DLD1 (cell line): ENCODE measurements around the gene EPS15.
"Not testable (repeated sequence)": the region's sequence is repeated elsewhere in the genome, so short reads cannot be mapped to it uniquely, and the experiment has no call there.

Source experiments
- in situ Hi-C: cut with HindIII; loops from 2 replicates; pipeline ENCODE4 v1.10.0; 2017; ENCODE audit warnings: low sequenced_read_pairs

Gene EPS15

GRCh38 chr1:51392241-51392640, 126.8 kb downstream of the EPS15 start:
- in situ Hi-C loops, result no loop called here

DNA sequence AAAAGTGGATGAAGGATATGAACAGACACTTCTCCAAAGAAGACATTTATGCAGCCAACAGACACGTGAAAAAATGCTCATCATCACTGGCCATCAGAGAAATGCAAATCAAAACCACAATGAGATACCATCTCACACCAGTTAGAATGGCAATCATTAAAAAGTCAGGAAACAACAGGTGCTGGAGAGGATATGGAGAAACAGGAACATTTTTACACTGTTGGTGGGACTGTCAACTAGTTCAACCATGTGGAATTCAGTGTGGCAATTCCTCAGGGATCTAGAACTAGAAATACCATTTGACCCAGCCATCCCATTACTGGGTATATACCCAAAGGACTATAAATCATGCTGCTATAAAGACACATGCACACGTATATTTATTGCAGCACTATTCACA, 128.4 kb downstream of the EPS15 start:
- in situ Hi-C loops, result not testable (repeated sequence)

- in situ Hi-C loops, result not testable (repeated sequence)
These were observed 131.8 kb downstream of the EPS15 start for GRCh38 chr1:51387288-51387687.

- in situ Hi-C loops, result not testable (repeated sequence)
These were observed 132.8 kb downstream of the EPS15 start for GRCh38 chr1:51386259-51386658.

DNA sequence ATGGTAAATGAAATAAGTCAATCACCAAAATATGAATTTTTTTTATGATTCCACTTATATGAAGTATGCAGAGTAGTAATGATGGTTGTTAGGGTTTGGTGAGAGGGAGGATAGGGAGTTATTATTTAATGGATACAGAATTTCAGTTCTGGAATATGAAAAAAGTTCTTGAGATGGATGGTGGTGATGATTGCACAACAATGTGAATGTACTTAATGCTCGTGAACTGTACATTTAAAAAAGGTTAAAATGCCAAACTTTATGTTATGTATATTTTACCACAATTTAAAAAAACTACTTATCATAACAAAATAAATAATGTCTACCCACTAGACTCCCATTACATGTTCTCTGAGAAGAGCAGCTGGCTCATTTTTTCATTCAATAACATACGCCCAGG, 133.3 kb downstream of the EPS15 start:
- in situ Hi-C loops, result no loop called here

GRCh38 chr1:51381964-51382363, 137.1 kb downstream of the EPS15 start:
- in situ Hi-C loops, result no loop called here

- in situ Hi-C loops, result no loop called here
These were observed 138.1 kb downstream of the EPS15 start for GRCh38 chr1:51380936-51381335.

DNA sequence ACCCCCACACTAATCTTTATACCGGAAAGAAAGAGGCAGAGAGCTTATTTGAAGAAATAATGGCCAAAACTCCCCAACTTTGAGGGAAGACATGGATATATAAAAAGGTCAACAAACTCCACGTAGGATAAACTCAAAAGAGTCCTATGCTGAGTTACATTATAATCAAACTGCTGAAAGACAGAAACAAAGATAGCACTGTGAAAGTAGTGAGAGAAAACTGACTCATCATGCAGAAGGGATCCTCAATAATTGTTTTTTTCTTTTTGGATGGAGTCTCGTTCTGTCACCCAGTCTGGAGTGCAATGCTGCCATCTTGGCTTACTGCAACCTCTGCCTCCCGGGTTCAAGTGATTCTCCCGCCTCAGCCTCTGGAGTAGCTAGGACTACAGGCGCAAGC, 140.2 kb downstream of the EPS15 start:
- in situ Hi-C loops, result no loop called here

DNA sequence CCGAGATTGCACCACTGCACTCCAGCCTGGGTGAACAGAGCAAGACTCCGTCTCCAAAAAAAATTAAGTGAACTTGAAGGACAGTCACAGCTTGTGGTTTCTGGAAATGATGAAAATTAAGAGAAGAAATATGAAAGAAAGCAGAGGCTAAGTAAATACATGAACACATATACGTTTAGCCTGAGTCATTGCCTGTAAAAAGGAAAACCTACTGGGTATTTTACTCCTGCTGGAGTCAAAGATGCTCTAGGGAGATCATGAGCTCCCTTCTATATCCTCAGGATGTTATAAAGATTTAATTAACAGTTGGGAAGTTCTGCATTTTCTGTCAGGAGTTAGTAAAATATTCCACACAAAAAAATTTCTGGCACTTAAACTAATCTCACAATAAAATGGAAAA, 145.2 kb downstream of the EPS15 start:
- in situ Hi-C loops, result no loop called here

DNA sequence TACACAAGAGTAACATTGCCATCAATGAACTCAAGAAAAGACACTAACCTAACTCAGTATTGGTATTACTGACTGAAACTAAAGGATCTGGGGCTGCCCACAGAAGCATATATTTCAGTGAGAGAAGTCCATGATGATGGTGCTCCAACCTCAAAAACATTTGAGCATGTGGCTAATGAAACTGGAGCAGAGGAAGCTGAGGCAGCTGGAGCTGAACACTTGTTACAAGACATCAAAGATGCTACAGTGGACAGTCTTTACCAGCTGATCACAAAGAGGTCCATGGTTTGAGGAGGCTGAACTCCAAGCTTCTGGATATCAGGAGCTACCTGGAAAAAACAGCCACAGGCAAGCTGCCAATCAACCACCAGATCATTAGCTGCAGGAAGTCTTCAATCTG, 146.5 kb downstream of the EPS15 start:
- in situ Hi-C loops, result no loop called here

DNA sequence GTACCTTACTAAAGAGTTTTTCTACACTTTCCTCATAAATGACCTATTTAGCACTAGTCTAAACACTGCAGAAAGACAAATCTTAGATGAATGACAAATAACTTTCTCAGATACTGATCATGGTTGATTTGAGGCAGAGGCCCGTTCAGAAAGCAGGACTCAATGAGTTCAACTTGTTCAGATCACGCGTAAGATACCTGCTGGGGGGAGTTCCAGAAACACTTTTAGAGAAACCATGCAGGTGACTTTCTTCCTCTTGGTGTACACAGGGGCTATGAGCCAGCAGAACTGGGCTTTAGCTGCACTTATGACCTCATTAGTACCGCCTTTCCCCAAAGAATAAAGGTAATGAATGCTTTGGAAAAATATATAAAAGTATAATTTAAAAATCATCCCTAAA, 149.9 kb downstream of the EPS15 start:
- in situ Hi-C loops, result no loop called here

DNA sequence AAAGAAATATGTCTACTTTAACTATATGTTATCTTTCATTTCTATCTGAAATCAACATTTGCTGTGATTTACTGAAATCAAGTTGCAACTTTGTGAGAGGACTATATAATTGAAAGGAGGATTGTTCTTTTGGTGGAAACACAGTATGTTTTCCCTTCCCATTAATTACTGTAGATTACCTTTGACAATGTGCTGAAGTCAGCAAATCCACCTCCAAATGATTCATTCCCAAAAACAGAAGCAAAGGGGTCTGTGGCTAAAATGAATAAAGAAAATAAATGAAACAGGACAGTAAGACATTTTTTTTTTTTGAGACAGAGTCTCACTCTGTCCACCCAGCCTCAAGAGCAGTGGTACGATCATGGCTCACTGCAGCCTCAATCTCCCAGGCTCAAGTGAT, 153.3 kb downstream of the EPS15 start:
- in situ Hi-C loops, result no loop called here

DNA sequence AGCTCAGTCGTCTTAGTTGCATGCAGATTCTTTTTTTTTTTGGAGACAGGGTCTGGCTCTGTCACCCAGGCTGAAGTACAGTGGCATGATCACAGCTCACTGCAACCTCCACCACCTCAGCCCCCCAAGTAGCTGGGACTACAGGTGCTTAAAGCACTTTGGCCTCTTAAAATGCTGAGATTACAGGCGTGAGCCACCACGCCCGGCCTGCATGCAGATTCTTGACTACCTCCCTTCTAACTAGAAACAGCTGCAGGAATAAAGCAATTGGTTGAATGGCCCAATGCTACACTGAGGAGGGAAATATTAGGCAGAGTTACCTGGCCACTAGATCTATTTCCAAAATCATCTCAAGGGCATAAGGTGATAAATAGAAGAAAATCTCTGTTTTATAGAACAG, 159.2 kb downstream of the EPS15 start:
- in situ Hi-C loops, result no loop called here

DNA sequence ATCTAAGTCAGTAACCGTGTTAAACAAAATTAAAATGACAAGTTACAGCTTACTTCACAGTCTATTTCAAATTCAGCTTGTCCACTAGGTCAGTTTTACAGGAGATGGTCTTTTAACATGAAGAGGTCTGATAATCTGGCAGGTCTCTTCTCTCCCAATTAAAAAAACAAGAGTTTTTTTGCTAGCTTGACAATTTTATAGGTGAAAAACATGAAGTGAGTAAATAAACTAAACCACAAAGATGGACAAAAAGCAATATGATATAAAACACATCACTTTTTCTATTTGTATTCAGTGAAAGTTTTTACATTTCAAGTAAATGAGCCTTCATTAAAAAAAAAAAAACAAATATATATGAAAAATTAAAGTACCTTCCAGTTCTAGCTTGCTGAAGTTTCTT, 163.7 kb downstream of the EPS15 start:
- in situ Hi-C loops, result no loop called here

DNA sequence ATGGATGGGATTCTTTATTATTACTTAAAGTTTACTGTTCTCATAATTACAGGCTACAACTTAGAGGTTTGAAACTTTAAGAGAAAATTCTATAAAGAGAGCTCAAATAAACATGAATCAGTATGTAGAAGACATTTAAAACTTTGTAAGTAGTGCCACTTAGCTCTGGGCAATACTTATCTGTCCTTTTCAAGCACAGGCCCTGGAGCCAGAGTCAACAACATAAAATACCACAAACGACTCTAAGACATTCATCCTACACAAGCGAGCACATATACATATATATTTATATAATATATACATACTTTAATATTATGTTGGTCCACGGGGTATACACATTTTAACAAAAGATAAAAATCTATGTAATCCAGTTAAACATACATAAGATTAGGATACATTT, 164.7 kb downstream of the EPS15 start:
- in situ Hi-C loops, result no loop called here

GRCh38 chr1:51351907-51352306, 167.2 kb downstream of the EPS15 start:
- in situ Hi-C loops, result no loop called here

DNA sequence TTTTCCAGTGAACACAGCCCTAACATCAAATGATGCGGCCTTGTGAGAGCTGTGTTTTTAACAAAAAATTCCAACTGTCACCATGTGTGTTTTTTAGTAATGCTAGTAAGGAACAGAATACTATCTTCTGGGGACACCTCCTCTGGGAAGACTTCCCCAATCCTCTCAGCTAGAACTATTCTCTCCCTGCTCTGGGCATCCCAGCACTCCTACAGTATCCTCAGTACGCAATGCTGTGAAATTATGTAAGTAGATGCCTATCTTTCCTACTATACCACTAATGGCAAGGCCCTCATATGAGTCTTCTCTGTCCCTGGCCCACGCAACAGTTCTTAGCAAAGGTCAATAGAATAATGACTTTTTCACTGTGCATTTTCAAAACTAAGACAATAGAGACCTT, 169.2 kb downstream of the EPS15 start:
- in situ Hi-C loops, result no loop called here

GRCh38 chr1:51348147-51348527, 170.9 kb downstream of the EPS15 start:
- in situ Hi-C loops, result no loop called here

DNA sequence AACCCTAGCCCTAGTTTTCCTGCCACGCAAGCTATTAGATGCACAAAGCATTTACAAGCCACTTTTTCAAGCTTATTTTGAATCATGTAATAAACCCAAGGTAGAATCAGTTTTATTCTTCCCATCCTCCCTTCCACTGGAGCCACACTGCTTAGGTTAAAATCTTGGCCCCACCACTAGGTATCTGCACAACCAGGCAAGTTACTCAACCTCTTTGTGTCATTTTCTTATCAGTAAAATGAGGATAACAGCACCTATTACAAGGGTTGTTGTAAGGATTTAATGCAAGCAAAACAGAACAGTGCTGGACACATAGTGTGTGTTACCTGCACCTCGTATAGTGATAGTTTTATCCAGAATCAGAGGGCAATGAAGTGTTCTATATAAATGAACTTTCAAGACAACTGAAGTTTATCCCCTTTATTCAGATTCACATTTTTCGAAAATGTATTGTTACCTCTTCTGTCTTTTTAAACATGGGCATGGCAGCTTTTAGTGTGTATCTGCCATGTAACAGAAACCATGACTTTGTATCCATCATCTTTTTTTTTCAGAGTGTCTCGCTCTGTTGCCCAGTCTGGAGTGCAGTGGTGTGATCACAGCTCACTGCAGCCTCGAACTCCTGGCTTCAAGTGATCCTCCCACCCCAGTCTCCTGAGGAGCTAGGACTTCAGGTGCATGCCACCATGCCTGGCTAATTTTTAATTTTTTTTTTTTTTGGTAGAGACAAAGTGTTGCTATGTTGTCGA, 171.5 kb downstream of the EPS15 start:
- in situ Hi-C loops, result no loop called here

DNA sequence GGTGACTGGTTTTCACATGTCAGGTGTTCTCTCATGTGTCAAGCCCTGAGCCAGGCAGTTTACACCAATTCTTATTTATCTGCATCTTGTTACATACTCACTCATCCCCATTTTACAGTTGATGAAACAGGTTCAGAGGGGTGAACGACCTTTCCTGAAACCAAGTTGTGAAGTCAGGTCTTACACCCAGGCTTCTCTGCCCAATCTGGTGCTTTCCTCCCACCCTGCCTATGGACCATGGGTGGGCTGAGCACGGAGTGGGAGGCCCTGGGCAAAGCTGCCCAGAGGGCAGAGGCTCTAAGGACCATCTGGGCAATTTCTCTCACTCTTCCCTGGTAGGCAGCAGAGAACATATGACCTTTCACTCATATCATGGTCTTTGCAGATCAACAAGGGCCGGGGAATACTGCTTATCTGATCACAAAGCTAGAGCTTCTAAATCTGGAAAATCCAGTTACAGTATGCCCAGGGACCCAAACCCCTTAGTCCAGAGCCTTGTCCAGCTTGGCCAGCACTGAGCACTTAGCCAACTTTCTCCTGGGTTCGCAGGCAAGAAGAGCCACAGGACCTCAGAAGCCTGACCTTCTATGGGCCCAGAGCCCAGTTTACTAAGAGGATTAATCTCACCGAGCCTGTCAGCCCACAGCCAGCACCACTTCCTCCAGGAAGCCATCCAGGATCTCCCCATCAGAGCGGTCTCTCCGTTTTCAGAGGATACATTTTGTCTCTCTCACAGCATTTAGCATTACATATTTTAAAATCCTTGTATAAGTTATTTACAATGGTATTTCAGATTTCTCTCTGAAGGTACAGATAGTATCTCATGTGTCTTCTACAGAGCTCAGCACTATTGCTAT, 172.8 kb downstream of the EPS15 start:
- in situ Hi-C loops, result no loop called here

DNA sequence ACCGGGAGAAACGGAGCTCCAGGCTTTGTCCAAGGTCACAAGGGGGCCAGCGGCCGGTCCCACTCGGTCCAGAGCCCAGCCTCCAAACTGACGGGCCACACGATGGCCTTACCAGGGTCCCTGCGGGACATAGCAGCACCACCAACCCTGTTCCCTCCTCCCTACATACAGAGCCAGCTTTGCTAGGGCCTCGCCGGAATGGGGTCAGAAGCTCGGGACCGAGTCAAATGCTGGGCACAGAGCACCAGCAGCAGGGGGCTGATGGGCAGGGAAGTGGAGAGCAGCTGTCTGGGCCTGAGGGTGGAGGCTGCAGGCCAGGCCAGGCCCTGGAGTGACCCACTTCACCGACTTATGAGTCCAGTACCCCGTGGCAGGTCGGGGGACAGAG, 173.8 kb downstream of the EPS15 start:
- in situ Hi-C loops, result no loop called here

- in situ Hi-C loops, result no loop called here
These were observed 174.3 kb downstream of the EPS15 start for GRCh38 chr1:51344602-51345299.
